ENCODE measurements around the gene PDE6B. TPM values are rescaled to one million over a fixed set of nuclear protein-coding genes. Genes with fewer than 3 reads are reported as not detected.

PDE6B gene
- total and polyA plus RNA-seq, 2 experiments from 2014 or later, result 43.1 to 48.1 TPM

DNA sequence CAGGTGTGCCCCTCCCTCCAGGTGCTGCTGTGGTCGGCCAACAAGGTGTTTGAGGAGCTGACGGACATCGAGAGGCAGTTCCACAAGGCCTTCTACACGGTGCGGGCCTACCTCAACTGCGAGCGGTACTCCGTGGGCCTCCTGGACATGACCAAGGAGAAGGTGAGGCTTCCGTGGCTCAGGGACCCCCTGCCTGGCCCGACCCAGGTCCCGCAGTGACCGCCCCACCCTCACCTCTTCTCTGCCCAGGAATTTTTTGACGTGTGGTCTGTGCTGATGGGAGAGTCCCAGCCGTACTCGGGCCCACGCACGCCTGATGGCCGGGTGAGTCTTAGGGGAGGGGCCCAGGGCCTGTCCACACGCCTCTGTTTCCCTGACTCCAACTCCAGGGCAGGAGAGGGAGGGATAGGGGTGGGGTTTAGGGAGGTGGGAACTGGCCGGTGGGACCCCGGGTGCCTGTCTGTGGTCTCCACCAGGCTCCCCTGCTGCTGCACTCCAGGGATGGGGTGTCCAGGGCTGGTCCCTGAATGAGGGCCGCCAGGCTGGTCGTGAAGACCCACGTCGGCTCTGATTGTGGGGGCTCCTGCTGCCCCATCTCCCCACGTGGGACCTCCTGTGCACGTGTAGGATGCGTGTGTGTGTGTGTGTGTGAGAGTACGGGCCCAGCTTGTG, 28.6 kb downstream of the PDE6B start:
- H3K27me3 ChIP-seq, result no peaks in the 10 kb centered on the region
- H3K27ac ChIP-seq, result no peak overlapping the region
- TF ChIP-seq CTCF (IDR thresholded peaks at IDR 0.05; ENCODE audit: low read depth, low read length), result no peak
- peaks cover 8% of the 10 kb centered on the region for H3K4me1 ChIP-seq (ENCODE audit: low read depth)
- no peak for DNase-seq (ENCODE audit: low read depth in 1 of 2, low spot score in 1 of 2)
- H3K36me3 ChIP-seq, result no peaks in the 10 kb centered on the region
- H3K4me3 ChIP-seq, result no peak overlapping the region
- no peaks in the 10 kb centered on the region for H3K9me3 ChIP-seq (ENCODE audit: low read depth)

GRCh38 chr4:654503-654845, 29.1 kb downstream of the PDE6B start:
- DNase-seq (ENCODE audit: low read depth in 1 of 2, low spot score in 1 of 2), result no peak
- no peaks in the 10 kb centered on the region for H3K36me3 ChIP-seq
- no peak for TF ChIP-seq CTCF (IDR thresholded peaks at IDR 0.05; ENCODE audit: low read depth, low read length)
- peaks cover 8% of the 10 kb centered on the region for H3K4me1 ChIP-seq (ENCODE audit: low read depth)
- no peaks in the 10 kb centered on the region for H3K27me3 ChIP-seq
- H3K27ac ChIP-seq, result no peak overlapping the region
- no peaks in the 10 kb centered on the region for H3K9me3 ChIP-seq (ENCODE audit: low read depth)
- no peak overlapping the region for H3K4me3 ChIP-seq

DNA sequence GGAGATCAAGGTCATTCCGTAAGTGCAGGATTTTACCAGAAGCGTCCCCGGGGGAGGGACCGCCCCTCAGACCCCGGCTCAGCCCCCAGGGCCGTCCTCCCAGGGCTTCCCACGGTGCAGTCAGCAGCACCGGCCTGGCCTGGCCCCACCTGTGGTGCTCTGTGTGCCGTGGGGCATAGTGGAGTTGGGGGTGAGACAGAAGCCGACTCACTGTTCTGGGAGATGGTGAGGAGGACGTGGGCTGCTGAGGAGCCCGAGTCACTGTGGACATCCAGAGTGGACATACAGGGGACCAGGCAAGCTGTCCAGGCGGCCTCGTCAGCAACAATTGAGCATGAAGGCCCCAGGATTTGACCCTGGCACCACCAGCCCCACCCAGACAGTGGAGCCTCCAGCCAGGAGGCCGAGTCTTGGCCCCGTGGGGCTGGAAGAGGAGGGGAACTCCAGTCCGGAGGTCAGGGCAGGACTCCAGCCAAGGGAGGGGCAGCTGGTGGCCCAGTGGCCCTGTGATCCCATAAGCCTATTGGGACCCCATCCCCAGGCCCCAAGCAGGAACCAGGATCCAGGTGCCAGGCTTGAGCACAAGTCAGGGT, 29.6 kb downstream of the PDE6B start:
- TF ChIP-seq CTCF (IDR thresholded peaks at IDR 0.05; ENCODE audit: low read depth, low read length), result no peak

GRCh38 chr4:655464-656151, 30.2 kb downstream of the PDE6B start:
- Histone ChIP-seq H3K36me3 (no peaks in the 10 kb centered on the region), H3K9me3 (ENCODE audit: low read depth) (no peaks in the 10 kb centered on the region), H3K4me1 (ENCODE audit: low read depth) (peaks cover 8% of the 10 kb centered on the region), H3K27me3 (no peaks in the 10 kb centered on the region), H3K27ac (no peak overlapping the region), H3K4me3 (no peak overlapping the region)
- TF ChIP-seq CTCF (IDR thresholded peaks at IDR 0.05; ENCODE audit: low read depth, low read length), result no peak
- DNase-seq (ENCODE audit: low read depth in 1 of 2, low spot score in 1 of 2), result no peak

More for the DNA sequence above, 29.6 kb downstream of the PDE6B start:
- H3K27ac ChIP-seq, result no peak overlapping the region
- no peak for DNase-seq (ENCODE audit: low read depth in 1 of 2, low spot score in 1 of 2)
- no peak overlapping the region for H3K4me3 ChIP-seq
- no peaks in the 10 kb centered on the region for H3K9me3 ChIP-seq (ENCODE audit: low read depth)
- H3K4me1 ChIP-seq (ENCODE audit: low read depth), result peaks cover 8% of the 10 kb centered on the region
- no peaks in the 10 kb centered on the region for H3K36me3 ChIP-seq
- no peaks in the 10 kb centered on the region for H3K27me3 ChIP-seq

DNA sequence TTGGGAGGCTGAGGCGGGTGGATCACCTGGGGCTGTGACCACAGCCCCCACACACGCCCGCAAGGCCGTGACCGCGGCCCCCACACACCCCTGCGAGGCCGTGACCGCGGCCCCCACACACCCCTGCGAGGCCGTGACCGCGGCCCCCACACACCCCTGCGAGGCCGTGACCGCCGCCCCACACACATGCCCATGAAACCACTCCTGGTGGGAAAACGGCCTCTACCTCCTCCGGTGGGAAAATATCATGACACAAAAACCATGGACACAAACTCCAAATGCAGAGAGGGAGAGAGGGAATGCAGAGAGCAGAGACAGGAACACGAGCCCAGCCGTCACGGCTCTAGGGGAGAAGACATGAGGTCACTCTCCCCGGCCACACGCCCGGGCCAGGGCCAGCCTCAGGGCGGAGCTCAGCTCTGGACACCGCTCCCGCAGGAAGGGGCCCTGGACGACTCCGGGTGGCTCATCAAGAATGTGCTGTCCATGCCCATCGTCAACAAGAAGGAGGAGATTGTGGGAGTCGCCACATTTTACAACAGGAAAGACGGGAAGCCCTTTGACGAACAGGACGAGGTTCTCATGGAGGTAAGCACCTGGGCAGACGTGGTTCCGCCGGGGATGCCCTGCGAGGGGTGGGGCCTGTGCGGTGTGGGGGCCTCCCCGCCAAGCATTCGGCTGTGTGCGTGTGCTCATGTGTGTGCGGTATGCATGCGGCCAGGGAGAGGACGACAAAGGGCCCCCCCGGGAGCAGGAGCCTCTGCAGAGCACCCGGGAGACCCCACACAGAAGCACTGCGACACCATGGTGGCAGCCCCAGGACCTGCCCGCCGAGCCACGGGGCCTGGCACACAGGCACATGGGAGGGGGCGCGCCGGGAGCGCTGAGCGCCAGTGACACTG, 31.3 kb downstream of the PDE6B start:
- Histone ChIP-seq H3K27me3 (no peaks in the 10 kb centered on the region), H3K4me3 (no peak overlapping the region), H3K4me1 (ENCODE audit: low read depth) (peaks cover 2% of the 10 kb centered on the region), H3K9me3 (ENCODE audit: low read depth) (no peaks in the 10 kb centered on the region), H3K27ac (no peak overlapping the region), H3K36me3 (no peaks in the 10 kb centered on the region)
- TF ChIP-seq CTCF (IDR thresholded peaks at IDR 0.05; ENCODE audit: low read depth, low read length), result no peak
- no peak for DNase-seq (ENCODE audit: low read depth in 1 of 2, low spot score in 1 of 2)
